Measurements from ENCODE around the gene DNER. TPM values are rescaled to one million over a fixed set of nuclear protein-coding genes. Genes with fewer than 3 reads are reported as not detected.

Gene DNER
- total and polyA plus RNA-seq, 2 experiments from 2014 or later, result 4.7 to 8.8 TPM

DNA sequence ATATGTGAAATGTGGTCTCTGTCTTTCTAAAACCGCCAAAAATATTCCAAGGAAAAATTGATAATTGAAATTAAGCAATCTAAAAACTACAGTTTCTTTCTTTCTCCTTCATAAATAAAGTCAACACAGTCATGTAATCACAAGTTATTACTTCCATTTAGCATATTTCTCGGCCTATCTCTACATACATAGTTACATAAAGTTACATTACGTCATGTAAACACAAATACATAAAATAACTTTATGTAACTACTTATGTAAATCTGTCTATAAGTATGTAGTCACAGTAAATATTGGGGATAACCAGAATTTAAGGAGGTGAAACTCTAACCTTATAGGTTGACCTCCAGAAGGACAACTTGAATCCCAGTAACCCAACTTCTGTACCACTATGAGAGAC is 394.8 kb downstream of the DNER start:
- no peak overlapping the region for H2AFZ ChIP-seq
- no peaks in the 10 kb centered on the region; the same call in 2 of the 3 replicates for H3K4me1 Mint-ChIP-seq

More for the DNA sequence above, 394.8 kb downstream of the DNER start:
- Mint-ChIP-seq H3K27me3 (ENCODE audit: insufficient read depth, low read depth, poor library complexity) (peaks cover 2% of the 10 kb centered on the region), H3K4me3 (no peak overlapping the region), H3K36me3 (ENCODE audit: low read depth) (no peaks in the 10 kb centered on the region), H3K9me3 (no peaks in the 10 kb centered on the region; the same call in 1 of the 3 replicates), H3K27ac (no peak overlapping the region)
- Histone ChIP-seq H3K4me3 (no peak overlapping the region), H3F3A (replicated peaks; ENCODE audit: low read depth) (no peaks in the 10 kb centered on the region), H3K4me1 (ENCODE audit: insufficient read depth) (no peaks in the 10 kb centered on the region), H4K20me1 (replicated peaks; ENCODE audit: insufficient read depth) (no peaks in the 10 kb centered on the region), H3K27me3 (ENCODE audit: insufficient read depth) (no peaks in the 10 kb centered on the region), H3K9me2 (ENCODE audit: insufficient read depth) (no peaks in the 10 kb centered on the region; the same call in 1 of the 2 replicates), H3K79me2 (replicated peaks; ENCODE audit: insufficient read depth) (no peaks in the 10 kb centered on the region), H3K4me2 (no peak overlapping the region), H3K36me3 (ENCODE audit: insufficient read depth) (no peaks in the 10 kb centered on the region), H3K27ac (ENCODE audit: low read depth) (no peak overlapping the region)
- no peak for DNase-seq (ENCODE audit: low spot score)
- no peak for ATAC-seq
- TF ChIP-seq CREB1 (CRISPR knock-in tag; IDR thresholded peaks at IDR 0.05; ENCODE audit: low read depth) (no peak), EZH2phosphoT487 (IDR thresholded peaks at IDR 0.05; ENCODE audit: unreplicated experiment) (no peak), ZNF331 (CRISPR knock-in tag; IDR thresholded peaks at IDR 0.05; ENCODE audit: low read depth) (no peak), STAT1 (IDR thresholded peaks at IDR 0.05; ENCODE audit: unreplicated experiment) (no peak), POLR2AphosphoS5 (IDR thresholded peaks at IDR 0.05; ENCODE audit: low read depth) (no peak), NANOG (IDR thresholded peaks at IDR 0.05; ENCODE audit: borderline replicate concordance) (no peak), EZH2 (IDR thresholded peaks at IDR 0.05; ENCODE audit: low read depth, unreplicated experiment) (no peak), ZNF114 (CRISPR knock-in tag; IDR thresholded peaks at IDR 0.05) (no peak), JUNB (IDR thresholded peaks at IDR 0.05; ENCODE audit: unreplicated experiment) (no peak)
- TF ChIP-seq, protein P1, sequence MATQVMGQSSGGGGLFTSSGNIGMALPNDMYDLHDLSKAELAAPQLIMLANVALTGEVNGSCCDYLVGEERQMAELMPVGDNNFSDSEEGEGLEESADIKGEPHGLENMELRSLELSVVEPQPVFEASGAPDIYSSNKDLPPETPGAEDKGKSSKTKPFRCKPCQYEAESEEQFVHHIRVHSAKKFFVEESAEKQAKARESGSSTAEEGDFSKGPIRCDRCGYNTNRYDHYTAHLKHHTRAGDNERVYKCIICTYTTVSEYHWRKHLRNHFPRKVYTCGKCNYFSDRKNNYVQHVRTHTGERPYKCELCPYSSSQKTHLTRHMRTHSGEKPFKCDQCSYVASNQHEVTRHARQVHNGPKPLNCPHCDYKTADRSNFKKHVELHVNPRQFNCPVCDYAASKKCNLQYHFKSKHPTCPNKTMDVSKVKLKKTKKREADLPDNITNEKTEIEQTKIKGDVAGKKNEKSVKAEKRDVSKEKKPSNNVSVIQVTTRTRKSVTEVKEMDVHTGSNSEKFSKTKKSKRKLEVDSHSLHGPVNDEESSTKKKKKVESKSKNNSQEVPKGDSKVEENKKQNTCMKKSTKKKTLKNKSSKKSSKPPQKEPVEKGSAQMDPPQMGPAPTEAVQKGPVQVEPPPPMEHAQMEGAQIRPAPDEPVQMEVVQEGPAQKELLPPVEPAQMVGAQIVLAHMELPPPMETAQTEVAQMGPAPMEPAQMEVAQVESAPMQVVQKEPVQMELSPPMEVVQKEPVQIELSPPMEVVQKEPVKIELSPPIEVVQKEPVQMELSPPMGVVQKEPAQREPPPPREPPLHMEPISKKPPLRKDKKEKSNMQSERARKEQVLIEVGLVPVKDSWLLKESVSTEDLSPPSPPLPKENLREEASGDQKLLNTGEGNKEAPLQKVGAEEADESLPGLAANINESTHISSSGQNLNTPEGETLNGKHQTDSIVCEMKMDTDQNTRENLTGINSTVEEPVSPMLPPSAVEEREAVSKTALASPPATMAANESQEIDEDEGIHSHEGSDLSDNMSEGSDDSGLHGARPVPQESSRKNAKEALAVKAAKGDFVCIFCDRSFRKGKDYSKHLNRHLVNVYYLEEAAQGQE (IDR thresholded peaks at IDR 0.05; ENCODE audit: unreplicated experiment), result no peak
- TF ChIP-seq, protein P2, sequence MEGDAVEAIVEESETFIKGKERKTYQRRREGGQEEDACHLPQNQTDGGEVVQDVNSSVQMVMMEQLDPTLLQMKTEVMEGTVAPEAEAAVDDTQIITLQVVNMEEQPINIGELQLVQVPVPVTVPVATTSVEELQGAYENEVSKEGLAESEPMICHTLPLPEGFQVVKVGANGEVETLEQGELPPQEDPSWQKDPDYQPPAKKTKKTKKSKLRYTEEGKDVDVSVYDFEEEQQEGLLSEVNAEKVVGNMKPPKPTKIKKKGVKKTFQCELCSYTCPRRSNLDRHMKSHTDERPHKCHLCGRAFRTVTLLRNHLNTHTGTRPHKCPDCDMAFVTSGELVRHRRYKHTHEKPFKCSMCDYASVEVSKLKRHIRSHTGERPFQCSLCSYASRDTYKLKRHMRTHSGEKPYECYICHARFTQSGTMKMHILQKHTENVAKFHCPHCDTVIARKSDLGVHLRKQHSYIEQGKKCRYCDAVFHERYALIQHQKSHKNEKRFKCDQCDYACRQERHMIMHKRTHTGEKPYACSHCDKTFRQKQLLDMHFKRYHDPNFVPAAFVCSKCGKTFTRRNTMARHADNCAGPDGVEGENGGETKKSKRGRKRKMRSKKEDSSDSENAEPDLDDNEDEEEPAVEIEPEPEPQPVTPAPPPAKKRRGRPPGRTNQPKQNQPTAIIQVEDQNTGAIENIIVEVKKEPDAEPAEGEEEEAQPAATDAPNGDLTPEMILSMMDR (conservative IDR thresholded peaks at IDR 0.05; ENCODE audit: low read depth in 2 of 2), result no peak
- TF ChIP-seq, protein P3, sequence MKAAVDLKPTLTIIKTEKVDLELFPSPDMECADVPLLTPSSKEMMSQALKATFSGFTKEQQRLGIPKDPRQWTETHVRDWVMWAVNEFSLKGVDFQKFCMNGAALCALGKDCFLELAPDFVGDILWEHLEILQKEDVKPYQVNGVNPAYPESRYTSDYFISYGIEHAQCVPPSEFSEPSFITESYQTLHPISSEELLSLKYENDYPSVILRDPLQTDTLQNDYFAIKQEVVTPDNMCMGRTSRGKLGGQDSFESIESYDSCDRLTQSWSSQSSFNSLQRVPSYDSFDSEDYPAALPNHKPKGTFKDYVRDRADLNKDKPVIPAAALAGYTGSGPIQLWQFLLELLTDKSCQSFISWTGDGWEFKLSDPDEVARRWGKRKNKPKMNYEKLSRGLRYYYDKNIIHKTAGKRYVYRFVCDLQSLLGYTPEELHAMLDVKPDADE (IDR thresholded peaks at IDR 0.05), result no peak
- TF ChIP-seq, protein P4, sequence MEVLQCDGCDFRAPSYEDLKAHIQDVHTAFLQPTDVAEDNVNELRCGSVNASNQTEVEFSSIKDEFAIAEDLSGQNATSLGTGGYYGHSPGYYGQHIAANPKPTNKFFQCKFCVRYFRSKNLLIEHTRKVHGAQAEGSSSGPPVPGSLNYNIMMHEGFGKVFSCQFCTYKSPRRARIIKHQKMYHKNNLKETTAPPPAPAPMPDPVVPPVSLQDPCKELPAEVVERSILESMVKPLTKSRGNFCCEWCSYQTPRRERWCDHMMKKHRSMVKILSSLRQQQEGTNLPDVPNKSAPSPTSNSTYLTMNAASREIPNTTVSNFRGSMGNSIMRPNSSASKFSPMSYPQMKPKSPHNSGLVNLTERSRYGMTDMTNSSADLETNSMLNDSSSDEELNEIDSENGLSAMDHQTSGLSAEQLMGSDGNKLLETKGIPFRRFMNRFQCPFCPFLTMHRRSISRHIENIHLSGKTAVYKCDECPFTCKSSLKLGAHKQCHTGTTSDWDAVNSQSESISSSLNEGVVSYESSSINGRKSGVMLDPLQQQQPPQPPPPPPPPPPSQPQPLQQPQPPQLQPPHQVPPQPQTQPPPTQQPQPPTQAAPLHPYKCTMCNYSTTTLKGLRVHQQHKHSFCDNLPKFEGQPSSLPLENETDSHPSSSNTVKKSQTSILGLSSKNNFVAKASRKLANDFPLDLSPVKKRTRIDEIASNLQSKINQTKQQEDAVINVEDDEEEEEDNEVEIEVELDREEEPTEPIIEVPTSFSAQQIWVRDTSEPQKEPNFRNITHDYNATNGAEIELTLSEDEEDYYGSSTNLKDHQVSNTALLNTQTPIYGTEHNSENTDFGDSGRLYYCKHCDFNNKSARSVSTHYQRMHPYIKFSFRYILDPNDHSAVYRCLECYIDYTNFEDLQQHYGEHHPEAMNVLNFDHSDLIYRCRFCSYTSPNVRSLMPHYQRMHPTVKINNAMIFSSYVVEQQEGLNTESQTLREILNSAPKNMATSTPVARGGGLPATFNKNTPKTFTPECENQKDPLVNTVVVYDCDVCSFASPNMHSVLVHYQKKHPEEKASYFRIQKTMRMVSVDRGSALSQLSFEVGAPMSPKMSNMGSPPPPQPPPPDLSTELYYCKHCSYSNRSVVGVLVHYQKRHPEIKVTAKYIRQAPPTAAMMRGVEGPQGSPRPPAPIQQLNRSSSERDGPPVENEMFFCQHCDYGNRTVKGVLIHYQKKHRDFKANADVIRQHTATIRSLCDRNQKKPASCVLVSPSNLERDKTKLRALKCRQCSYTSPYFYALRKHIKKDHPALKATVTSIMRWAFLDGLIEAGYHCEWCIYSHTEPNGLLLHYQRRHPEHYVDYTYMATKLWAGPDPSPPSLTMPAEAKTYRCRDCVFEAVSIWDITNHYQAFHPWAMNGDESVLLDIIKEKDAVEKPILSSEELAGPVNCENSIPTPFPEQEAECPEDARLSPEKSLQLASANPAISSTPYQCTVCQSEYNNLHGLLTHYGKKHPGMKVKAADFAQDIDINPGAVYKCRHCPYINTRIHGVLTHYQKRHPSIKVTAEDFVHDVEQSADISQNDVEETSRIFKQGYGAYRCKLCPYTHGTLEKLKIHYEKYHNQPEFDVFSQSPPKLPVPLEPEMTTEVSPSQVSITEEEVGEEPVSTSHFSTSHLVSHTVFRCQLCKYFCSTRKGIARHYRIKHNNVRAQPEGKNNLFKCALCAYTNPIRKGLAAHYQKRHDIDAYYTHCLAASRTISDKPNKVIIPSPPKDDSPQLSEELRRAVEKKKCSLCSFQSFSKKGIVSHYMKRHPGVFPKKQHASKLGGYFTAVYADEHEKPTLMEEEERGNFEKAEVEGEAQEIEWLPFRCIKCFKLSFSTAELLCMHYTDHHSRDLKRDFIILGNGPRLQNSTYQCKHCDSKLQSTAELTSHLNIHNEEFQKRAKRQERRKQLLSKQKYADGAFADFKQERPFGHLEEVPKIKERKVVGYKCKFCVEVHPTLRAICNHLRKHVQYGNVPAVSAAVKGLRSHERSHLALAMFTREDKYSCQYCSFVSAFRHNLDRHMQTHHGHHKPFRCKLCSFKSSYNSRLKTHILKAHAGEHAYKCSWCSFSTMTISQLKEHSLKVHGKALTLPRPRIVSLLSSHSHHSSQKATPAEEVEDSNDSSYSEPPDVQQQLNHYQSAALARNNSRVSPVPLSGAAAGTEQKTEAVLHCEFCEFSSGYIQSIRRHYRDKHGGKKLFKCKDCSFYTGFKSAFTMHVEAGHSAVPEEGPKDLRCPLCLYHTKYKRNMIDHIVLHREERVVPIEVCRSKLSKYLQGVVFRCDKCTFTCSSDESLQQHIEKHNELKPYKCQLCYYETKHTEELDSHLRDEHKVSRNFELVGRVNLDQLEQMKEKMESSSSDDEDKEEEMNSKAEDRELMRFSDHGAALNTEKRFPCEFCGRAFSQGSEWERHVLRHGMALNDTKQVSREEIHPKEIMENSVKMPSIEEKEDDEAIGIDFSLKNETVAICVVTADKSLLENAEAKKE (CRISPR knock-in tag; IDR thresholded peaks at IDR 0.05), result no peak

Measured in GM23338 (cell line).